Fibroblast of villous mesenchyme (primary cell): ENCODE data around the gene FAM120AOS. TPM values are rescaled to one million over a fixed set of nuclear protein-coding genes. Genes with fewer than 3 reads are reported as not detected.

Experiments
- DNase-seq: peaks from one replicate; pipeline ENCODE4 v3.0.0-alpha.2; 2010; ENCODE audit warnings: low read depth
- H3K4me3 ChIP-seq: 2 replicates; pipeline ENCODE4 v1.5.1; 2011; ENCODE audit warnings: low read depth, mild to moderate bottlenecking, low read length
- CTCF ChIP-seq: IDR thresholded peaks from 2 replicates; pipeline ENCODE4 v1.5.1; 2012; ENCODE audit warnings: low read depth, mild to moderate bottlenecking, low read length; ENCODE audit not compliant: insufficient read depth
- total RNA-seq: library from RNA; depleted of rRNA; stranded (reverse); fragments of >200 nt; gene quantifications from 2 replicates; pipeline ENCODE4 v1.2.3, GENCODE V29; 2012

The FAM120AOS gene
- total RNA-seq, 1 donor = 43.6 TPM

- H3K4me3 ChIP-seq = no peak overlapping the region
- DNase-seq = no peak
- TF ChIP-seq CTCF = no peak
Measured at GRCh38 chr9:93464876-93465275, 11.5 kb upstream of the FAM120AOS start.

- DNase-seq = no peak
- no peak for TF ChIP-seq CTCF
- H3K4me3 ChIP-seq = no peak overlapping the region
Measured at GRCh38 chr9:93464395-93464794, 11.0 kb upstream of the FAM120AOS start.

GRCh38 chr9:93463638-93464248 is 10.4 kb upstream of the FAM120AOS start:
- no peak for TF ChIP-seq CTCF
- no peak overlapping the region for H3K4me3 ChIP-seq
- DNase-seq = no peak

- H3K4me3 ChIP-seq = no peak overlapping the region
- DNase-seq = no peak
- TF ChIP-seq CTCF = no peak
Measured at GRCh38 chr9:93461821-93462220, 8.4 kb upstream of the FAM120AOS start.

- TF ChIP-seq CTCF = no peak
- H3K4me3 ChIP-seq = no peak overlapping the region
- no peak for DNase-seq
Measured at GRCh38 chr9:93461414-93461743, 8.0 kb upstream of the FAM120AOS start.

- DNase-seq = no peak
- H3K4me3 ChIP-seq = no peak overlapping the region
- TF ChIP-seq CTCF = no peak
Measured at GRCh38 chr9:93460689-93461413, 7.5 kb upstream of the FAM120AOS start.
